Inflammatory macrophage treated with lipopolysaccharide for 4 hours (primary cell): Measurements from ENCODE around the gene SLC33A1.

Experiments used
- DNase-seq: peaks from one replicate; pipeline ENCODE4 v3.0.0-alpha.2; 2020

Gene SLC33A1

DNA sequence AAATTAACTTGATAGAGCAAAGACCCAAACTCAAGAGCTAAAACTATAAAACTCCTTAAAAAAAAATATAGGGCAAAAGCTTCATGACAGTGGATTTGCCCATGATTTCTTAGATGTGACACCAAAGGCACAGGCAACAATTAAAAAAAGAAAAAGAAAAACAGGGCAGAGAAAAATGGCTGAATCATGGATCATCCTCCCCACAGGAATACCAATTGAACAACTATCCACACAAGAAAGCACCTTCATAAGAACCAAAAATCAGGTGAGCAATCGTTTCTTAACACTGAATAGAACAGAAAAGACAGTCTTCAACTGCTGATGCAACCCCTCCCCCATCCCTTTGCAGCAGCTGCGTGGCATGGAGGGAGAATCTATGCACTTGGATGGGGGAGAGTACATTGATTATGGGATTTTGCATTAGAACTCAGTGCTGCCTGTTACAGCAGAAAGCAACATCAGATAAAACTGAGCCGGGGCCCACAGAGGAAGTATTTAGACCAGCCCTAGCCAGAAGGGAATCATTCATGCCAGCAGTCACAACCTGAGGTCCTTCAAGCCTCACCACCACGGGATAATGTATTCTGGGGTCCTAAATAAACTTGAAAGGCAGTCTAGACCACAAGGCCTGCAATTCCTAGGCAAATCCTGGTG is 63.8 kb downstream of the SLC33A1 start:
- no peak for DNase-seq

DNA sequence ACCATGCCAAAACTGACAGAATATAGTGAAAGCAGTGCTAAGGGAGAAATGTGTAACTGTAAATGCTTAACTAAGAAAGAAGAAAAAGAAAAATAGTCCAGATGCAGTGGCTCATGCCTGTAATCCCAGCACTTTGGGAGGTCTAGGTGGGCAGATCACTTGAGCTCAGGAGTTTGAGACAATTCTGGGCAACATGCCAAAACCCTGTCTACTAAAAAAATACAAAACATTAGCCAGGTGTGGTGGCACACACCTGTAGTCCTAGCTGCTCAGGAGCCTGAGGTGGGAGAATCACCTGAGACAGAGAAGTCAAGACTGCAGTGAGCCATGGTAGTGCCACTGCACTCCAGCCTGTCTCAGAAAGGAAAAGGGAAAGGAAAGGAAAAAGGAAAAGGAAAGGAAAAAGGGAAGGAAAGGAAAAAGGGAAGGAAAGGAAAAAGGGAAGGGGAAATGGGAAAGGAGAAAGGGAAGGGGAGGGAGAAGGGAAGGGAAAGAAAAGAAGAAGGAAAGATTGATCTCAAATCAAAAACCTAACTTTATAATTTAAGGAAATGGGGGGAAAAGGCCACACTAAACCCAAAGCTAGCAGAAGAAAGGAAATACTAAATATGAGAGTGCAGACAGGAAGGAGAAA is 68.4 kb downstream of the SLC33A1 start:
- no peak for DNase-seq

DNA sequence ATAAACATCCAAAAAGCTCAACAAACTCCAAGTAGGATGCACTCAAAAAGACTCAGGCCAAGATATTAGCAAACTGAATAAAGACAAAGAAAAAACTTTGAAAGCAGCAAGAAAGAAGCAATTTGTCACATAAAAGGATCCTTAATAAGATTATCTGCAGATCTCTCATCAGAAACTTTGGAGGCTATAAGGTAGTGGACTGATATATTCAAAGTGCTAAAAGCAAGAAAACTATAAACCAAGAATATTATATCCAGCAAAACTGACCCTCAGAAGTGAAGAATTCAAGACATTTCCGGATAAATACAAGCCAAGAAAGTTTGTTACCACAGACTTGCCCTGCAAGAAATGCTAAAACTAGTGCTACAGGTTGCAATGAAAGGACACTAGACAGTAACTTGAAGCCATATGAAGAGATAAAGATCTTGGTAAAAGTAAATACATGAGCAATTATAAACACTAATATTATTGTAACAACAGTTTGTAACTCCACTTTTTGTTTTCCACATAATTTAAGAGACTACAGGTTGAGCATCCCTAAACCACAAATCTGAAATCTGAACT is 71.8 kb downstream of the SLC33A1 start:
- DNase-seq: no peak

DNA sequence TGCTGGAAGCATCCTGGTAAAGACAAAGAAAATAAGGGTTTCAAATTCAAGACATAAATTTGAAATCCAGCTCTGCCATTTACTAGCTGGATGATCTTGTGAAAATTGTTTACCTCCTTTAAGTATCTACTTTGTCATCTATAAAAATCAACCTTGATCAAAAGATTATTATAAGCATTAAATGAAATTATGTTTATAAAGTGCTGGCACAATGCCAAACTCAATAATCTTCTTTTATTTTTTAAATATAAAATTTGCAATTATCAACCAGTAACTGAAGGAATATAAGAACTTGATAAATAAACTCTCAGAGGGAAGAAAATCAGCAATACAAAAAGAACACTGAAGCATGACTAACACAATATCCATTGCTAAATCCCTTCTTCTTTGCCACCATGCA is 73.9 kb downstream of the SLC33A1 start:
- no peak for DNase-seq

DNA sequence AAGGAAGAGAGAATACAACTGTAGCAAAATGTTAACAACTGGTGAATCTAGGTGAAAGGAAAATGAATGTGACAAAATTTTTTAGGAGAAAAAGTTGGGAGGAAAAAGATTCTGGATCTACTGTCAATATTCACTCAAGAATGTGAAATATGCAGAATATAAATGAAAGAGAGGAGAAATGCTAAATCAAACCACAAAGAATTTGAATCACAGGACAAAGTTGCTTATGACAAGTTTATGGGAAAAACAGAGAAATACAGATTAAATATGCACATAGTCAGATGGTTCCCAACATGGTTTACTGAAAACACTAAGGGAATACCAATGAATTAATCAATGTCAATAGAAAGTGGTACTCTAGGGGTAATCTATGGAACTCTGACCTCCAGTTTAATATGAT is 75.8 kb downstream of the SLC33A1 start:
- no peak for DNase-seq

DNA sequence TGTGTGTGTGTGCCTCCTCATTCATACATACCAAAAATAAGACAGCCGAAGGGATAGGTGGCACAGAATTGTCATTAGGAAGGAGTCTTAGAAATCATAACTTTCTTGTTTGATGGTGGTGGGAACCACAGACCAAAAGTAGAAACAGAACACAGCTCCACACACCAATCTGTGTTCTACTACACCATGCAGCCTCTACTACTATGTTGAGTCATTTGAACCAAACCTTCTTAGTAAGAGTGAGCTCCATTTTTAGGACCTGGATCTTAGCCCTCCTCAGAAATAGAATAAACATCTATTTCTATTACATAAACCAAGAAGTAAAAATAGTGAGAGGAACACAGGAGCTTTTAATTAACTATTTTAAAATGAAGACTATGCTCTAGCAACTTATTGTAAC is 81.4 kb downstream of the SLC33A1 start:
- no peak for DNase-seq

DNA sequence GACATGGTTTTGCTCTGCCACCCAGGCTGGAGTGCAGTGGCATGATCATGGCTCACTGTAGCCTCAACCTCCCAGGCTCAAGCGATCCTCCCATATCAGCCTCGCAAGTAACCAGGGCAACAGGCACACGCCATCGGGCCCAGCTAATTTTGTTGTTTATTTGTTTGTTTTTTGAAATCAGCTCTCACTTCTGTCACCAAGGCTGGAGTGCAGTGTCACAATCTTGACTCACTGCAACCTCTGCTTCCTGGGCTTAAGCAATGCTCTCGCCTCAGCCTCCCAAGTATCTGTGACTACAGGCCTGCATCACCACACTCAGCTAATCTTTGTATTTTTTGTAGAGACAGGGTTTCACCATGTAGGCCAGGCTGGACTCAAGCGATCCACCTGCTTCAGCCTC is 83.1 kb downstream of the SLC33A1 start:
- DNase-seq: peak; percentile 40
